ENCODE data around the gene ABCB11. TPM values are rescaled to one million over a fixed set of nuclear protein-coding genes. Genes with fewer than 3 reads are reported as not detected.
"Not testable (repeated sequence)": the region's sequence is repeated elsewhere in the genome, so short reads cannot be mapped to it uniquely, and the experiment has no call there.

The ABCB11 gene
- total and polyA plus RNA-seq, 2 experiments from 2014 or later, result 0.06 to 0.12 TPM

GRCh38 chr2:169014780-169015179 is 16.3 kb downstream of the ABCB11 start:
- Histone ChIP-seq H3K9me3 (ENCODE audit: low read depth) (no peaks in the 10 kb centered on the region), H3K36me3 (no peaks in the 10 kb centered on the region), H3K27ac (no peak overlapping the region), H3K4me1 (ENCODE audit: low read depth) (peaks cover 34% of the 10 kb centered on the region), H3K4me3 (no peak overlapping the region), H3K27me3 (no peaks in the 10 kb centered on the region)
- no peak for DNase-seq (ENCODE audit: low read depth in 1 of 2, low spot score in 1 of 2)
- TF ChIP-seq CTCF (IDR thresholded peaks at IDR 0.05; ENCODE audit: low read depth, low read length), result no peak

- H3K9me3 ChIP-seq (ENCODE audit: low read depth), result no peaks in the 10 kb centered on the region
- H3K4me1 ChIP-seq (ENCODE audit: low read depth), result peaks cover 32% of the 10 kb centered on the region
- no peak for TF ChIP-seq CTCF (IDR thresholded peaks at IDR 0.05; ENCODE audit: low read depth, low read length)
- DNase-seq (ENCODE audit: low read depth in 1 of 2, low spot score in 1 of 2), result no peak
- no peak overlapping the region for H3K4me3 ChIP-seq
- H3K36me3 ChIP-seq, result no peaks in the 10 kb centered on the region
- no peaks in the 10 kb centered on the region for H3K27me3 ChIP-seq
- peak overlapping the region; percentile 87 for H3K27ac ChIP-seq
Measured at GRCh38 chr2:169013628-169014026, 17.5 kb downstream of the ABCB11 start.

- no peaks in the 10 kb centered on the region for H3K36me3 ChIP-seq
- peak overlapping the region; percentile 87 for H3K27ac ChIP-seq
- H3K4me3 ChIP-seq, result no peak overlapping the region
- peak in 1 of 2 donors; percentile 76 for DNase-seq (ENCODE audit: low read depth in 1 of 2, low spot score in 1 of 2)
- H3K9me3 ChIP-seq (ENCODE audit: low read depth), result no peaks in the 10 kb centered on the region
- no peaks in the 10 kb centered on the region for H3K27me3 ChIP-seq
- peaks cover 32% of the 10 kb centered on the region for H3K4me1 ChIP-seq (ENCODE audit: low read depth)
- TF ChIP-seq CTCF (IDR thresholded peaks at IDR 0.05; ENCODE audit: low read depth, low read length), result no peak
Measured at GRCh38 chr2:169012812-169013627, 18.1 kb downstream of the ABCB11 start.

- DNase-seq (ENCODE audit: low read depth in 1 of 2, low spot score in 1 of 2), result peak; percentile 85 to 87
- H3K36me3 ChIP-seq, result not testable (repeated sequence)
Measured at GRCh38 chr2:169012191-169012792, 18.8 kb downstream of the ABCB11 start.

GRCh38 chr2:169011698-169012097 is 19.4 kb downstream of the ABCB11 start:
- no peak for DNase-seq (ENCODE audit: low read depth in 1 of 2, low spot score in 1 of 2)

More at GRCh38 chr2:169012191-169012792, 18.8 kb downstream of the ABCB11 start:
- peaks cover 32% of the 10 kb centered on the region for H3K4me1 ChIP-seq (ENCODE audit: low read depth)
- H3K27me3 ChIP-seq; H3K4me3 ChIP-seq; H3K9me3 ChIP-seq (ENCODE audit: low read depth): not testable (repeated sequence)
- H3K27ac ChIP-seq, result peak overlapping the region; percentile 87

More at GRCh38 chr2:169011698-169012097, 19.4 kb downstream of the ABCB11 start:
- no peak for TF ChIP-seq CTCF (IDR thresholded peaks at IDR 0.05; ENCODE audit: low read depth, low read length)
- Histone ChIP-seq H3K4me1 (ENCODE audit: low read depth) (peaks cover 32% of the 10 kb centered on the region), H3K36me3 (no peaks in the 10 kb centered on the region), H3K9me3 (ENCODE audit: low read depth) (no peaks in the 10 kb centered on the region), H3K27ac (peak overlapping the region; percentile 87), H3K4me3 (no peak overlapping the region), H3K27me3 (no peaks in the 10 kb centered on the region)
